ENCODE measurements around the gene SMIM15. TPM values are rescaled to one million over a fixed set of nuclear protein-coding genes. Genes with fewer than 3 reads are reported as not detected.

Gene SMIM15
- total RNA-seq, 2 experiments from 2014 or later, result 46.2 to 50.5 TPM

GRCh38 chr5:61142391-61142790 is 19.9 kb downstream of the SMIM15 start:
- ATAC-seq (ENCODE audit: low read depth) (no peak), DNase-seq (no peak)
- no peaks in the 10 kb centered on the region for H3K27me3 Mint-ChIP-seq
- H3K36me3 Mint-ChIP-seq, result peaks cover 9% of the 10 kb centered on the region
- no peaks in the 10 kb centered on the region for H3K4me1 Mint-ChIP-seq
- H3K4me3 Mint-ChIP-seq, result no peak overlapping the region
- peaks cover 8% of the 10 kb centered on the region for H3K9me3 Mint-ChIP-seq
- H3K27ac Mint-ChIP-seq, result no peak overlapping the region
- POLR2A ChIA-PET, result no interaction called here

- no peaks in the 10 kb centered on the region for H3K4me1 Mint-ChIP-seq
- ATAC-seq (ENCODE audit: low read depth) (no peak), DNase-seq (no peak)
- H3K27ac Mint-ChIP-seq, result no peak overlapping the region
- H3K4me3 Mint-ChIP-seq, result no peak overlapping the region
- peaks cover 8% of the 10 kb centered on the region for H3K9me3 Mint-ChIP-seq
- POLR2A ChIA-PET, result no interaction called here
- H3K36me3 Mint-ChIP-seq, result peaks cover 9% of the 10 kb centered on the region
- H3K27me3 Mint-ChIP-seq, result no peaks in the 10 kb centered on the region
Observed at GRCh38 chr5:61141801-61142200, 20.5 kb downstream of the SMIM15 start.

GRCh38 chr5:61139931-61140330 is 22.3 kb downstream of the SMIM15 start:
- DNase-seq, result no peak
- no peak overlapping the region for H3K27ac Mint-ChIP-seq
- no peak for ATAC-seq (ENCODE audit: low read depth)
- POLR2A ChIA-PET, result no interaction called here
- no peaks in the 10 kb centered on the region for H3K27me3 Mint-ChIP-seq
- no peaks in the 10 kb centered on the region for H3K4me1 Mint-ChIP-seq
- peaks cover 2% of the 10 kb centered on the region for H3K36me3 Mint-ChIP-seq
- no peak overlapping the region for H3K4me3 Mint-ChIP-seq
- H3K9me3 Mint-ChIP-seq, result no peaks in the 10 kb centered on the region

GRCh38 chr5:61139094-61139873 is 23.0 kb downstream of the SMIM15 start:
- Mint-ChIP-seq H3K4me3 (no peak overlapping the region), H3K4me1 (no peaks in the 10 kb centered on the region), H3K9me3 (no peaks in the 10 kb centered on the region), H3K27ac (no peak overlapping the region), H3K36me3 (peaks cover 2% of the 10 kb centered on the region), H3K27me3 (no peaks in the 10 kb centered on the region)
- DNase-seq (no peak), ATAC-seq (ENCODE audit: low read depth) (no peak)
- POLR2A ChIA-PET, result no interaction called here

- H3K27ac Mint-ChIP-seq, result no peak overlapping the region
- no peaks in the 10 kb centered on the region for H3K9me3 Mint-ChIP-seq
- no peak overlapping the region for H3K4me3 Mint-ChIP-seq
- H3K4me1 Mint-ChIP-seq, result no peaks in the 10 kb centered on the region
- no peaks in the 10 kb centered on the region for H3K27me3 Mint-ChIP-seq
- DNase-seq (no peak), ATAC-seq (ENCODE audit: low read depth) (no peak)
- H3K36me3 Mint-ChIP-seq, result peaks cover 3% of the 10 kb centered on the region
- POLR2A ChIA-PET, result no interaction called here
Observed at GRCh38 chr5:61137835-61138234, 24.4 kb downstream of the SMIM15 start.

- ATAC-seq (ENCODE audit: low read depth), result no peak
- Mint-ChIP-seq H3K9me3 (peaks cover 2% of the 10 kb centered on the region), H3K4me3 (no peak overlapping the region), H3K36me3 (peaks cover 1% of the 10 kb centered on the region), H3K27ac (no peak overlapping the region), H3K4me1 (no peaks in the 10 kb centered on the region), H3K27me3 (no peaks in the 10 kb centered on the region)
- DNase-seq, result no peak
- POLR2A ChIA-PET, result no interaction called here
Observed at GRCh38 chr5:61132559-61132958, 29.7 kb downstream of the SMIM15 start.

DNA sequence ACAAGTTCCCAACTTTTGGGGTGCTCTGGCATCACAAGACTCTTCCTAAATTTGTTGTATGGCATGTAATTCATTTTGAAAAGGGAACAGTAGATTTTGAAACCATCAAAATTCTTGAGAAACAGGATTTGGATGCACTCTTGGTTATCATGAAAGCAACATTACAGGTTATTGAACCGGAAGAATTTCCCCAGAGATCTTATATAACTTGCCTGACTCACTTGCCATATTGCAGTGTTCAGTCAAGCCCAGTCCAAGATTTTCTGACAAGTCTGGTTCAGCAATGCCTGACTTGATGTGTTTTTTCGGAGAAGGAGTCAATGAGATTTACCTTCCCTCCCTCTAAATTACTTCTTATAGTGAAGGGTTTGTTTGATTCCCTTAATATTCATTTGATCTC is 32.0 kb downstream of the SMIM15 start:
- Mint-ChIP-seq H3K4me1 (no peaks in the 10 kb centered on the region), H3K36me3 (peaks cover 3% of the 10 kb centered on the region), H3K27me3 (no peaks in the 10 kb centered on the region), H3K27ac (no peak overlapping the region), H3K9me3 (peaks cover 4% of the 10 kb centered on the region), H3K4me3 (no peak overlapping the region)
- DNase-seq (no peak), ATAC-seq (ENCODE audit: low read depth) (no peak)
- POLR2A ChIA-PET, result no interaction called here

DNA sequence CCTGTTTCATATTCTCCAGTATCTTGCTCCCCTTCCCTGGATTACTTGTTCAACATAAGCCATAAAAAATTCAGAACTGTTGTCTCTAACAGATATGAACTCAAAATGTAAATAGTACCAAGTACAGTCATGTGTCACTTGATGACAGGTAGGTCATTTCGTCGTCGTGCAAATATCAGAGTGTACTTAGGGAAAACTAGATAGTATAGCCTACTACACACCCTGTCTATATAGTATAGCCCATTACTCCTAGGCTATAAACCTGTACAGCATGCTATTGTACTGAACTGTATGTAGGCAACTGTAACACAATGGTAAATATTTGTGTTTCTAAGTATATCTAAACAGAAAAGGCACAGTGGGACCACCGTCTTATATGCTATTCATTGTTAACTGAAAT is 39.1 kb downstream of the SMIM15 start:
- ATAC-seq (ENCODE audit: low read depth) (no peak), DNase-seq (no peak)
- H3K36me3 Mint-ChIP-seq, result peaks cover 3% of the 10 kb centered on the region
- POLR2A ChIA-PET, result no interaction called here
- H3K4me3 Mint-ChIP-seq, result no peak overlapping the region
- no peaks in the 10 kb centered on the region for H3K27me3 Mint-ChIP-seq
- H3K9me3 Mint-ChIP-seq, result peaks cover 4% of the 10 kb centered on the region
- H3K4me1 Mint-ChIP-seq, result no peaks in the 10 kb centered on the region
- H3K27ac Mint-ChIP-seq, result no peak overlapping the region

DNA sequence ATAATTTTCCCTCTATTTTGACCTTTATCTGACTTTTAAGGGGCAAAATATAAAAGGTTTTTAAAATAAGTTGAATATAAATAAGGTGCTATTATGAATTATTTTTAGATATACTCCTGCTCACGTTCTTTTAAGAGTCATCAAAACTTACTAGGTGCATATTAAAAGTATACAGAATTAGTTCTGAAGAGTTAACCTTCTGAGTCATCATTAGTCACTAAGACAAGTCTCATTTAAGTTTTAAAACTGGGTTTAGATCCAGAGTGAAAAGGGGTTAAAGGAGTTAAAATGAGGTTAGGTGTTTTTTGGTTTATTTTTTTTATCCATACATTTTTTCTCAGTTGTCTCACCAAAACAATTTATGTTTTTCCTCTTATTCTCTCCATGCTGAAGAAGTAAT is 41.7 kb downstream of the SMIM15 start:
- H3K27ac Mint-ChIP-seq, result no peak overlapping the region
- H3K4me1 Mint-ChIP-seq, result no peaks in the 10 kb centered on the region
- ATAC-seq (ENCODE audit: low read depth) (no peak), DNase-seq (no peak)
- peaks cover 1% of the 10 kb centered on the region for H3K36me3 Mint-ChIP-seq
- no peak overlapping the region for H3K4me3 Mint-ChIP-seq
- H3K9me3 Mint-ChIP-seq, result peaks cover 3% of the 10 kb centered on the region
- H3K27me3 Mint-ChIP-seq, result no peaks in the 10 kb centered on the region
- POLR2A ChIA-PET, result no interaction called here

DNA sequence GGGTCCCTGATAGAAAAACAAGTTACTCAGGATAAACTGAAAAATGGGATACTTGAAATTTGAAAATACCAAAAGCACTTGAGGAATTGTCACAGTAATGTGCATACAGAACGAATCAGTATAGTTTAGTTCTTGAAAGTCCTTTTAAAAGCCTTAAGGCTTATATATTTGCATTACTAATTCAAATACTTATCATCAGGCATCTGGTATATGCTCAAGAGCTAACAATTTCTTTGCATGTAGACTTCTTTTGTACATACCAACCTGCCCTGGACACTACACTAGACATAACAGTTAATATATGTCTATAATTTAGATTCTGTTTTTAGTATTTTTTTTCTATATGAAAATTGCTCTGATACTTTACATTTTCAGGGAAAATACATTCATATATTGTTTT is 43.2 kb downstream of the SMIM15 start:
- Mint-ChIP-seq H3K4me1 (no peaks in the 10 kb centered on the region), H3K4me3 (no peak overlapping the region), H3K27me3 (no peaks in the 10 kb centered on the region), H3K27ac (no peak overlapping the region), H3K9me3 (peaks cover 2% of the 10 kb centered on the region), H3K36me3 (peaks cover 4% of the 10 kb centered on the region)
- ATAC-seq (ENCODE audit: low read depth) (no peak), DNase-seq (no peak)
- POLR2A ChIA-PET, result no interaction called here

DNA sequence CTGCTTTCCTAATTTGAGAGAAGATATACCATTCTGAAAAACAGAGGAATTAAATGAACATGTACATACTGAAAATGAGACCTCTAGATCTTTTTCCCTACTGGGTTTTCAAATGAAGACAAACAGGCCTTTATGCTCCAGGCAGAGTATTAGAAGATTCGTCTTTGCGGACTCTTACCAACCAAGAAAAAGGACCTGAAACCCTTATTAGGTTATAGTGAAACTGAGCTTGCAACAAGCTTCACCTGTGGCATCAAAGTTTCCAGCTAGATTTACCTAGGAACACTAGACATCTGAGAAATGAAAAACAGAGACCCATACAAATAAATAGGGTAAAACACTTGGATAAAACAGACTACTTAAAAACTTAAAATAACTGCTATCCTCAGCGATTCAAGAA is 46.3 kb downstream of the SMIM15 start:
- Mint-ChIP-seq H3K36me3 (peaks cover 14% of the 10 kb centered on the region), H3K27me3 (no peaks in the 10 kb centered on the region), H3K9me3 (peaks cover 13% of the 10 kb centered on the region), H3K4me3 (no peak overlapping the region), H3K27ac (no peak overlapping the region), H3K4me1 (no peaks in the 10 kb centered on the region)
- DNase-seq, result no peak
- POLR2A ChIA-PET, result no interaction called here
- ATAC-seq (ENCODE audit: low read depth), result no peak

DNA sequence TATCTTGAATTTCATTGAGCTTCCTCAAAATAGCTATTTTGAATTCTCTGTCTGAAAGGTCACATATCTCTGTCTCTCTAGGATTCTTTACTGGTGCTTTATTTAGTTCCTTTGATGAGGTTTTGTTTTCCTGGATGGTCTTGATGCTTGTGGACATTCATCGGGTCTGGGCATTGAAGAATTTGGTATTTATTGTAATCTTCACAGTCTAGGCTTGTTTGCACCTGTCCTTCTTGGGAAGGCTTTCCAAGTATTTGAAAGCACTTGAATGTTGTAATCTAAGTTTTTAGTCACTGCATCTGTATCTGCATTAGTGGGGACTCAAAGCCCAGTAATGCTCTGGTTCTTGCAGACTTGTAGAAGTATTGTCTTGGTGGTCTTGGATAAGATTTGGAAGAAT is 47.8 kb downstream of the SMIM15 start:
- Mint-ChIP-seq H3K27ac (no peak overlapping the region), H3K36me3 (peaks cover 15% of the 10 kb centered on the region), H3K4me1 (no peaks in the 10 kb centered on the region), H3K27me3 (no peaks in the 10 kb centered on the region), H3K4me3 (no peak overlapping the region), H3K9me3 (peaks cover 16% of the 10 kb centered on the region)
- DNase-seq (no peak), ATAC-seq (ENCODE audit: low read depth) (no peak)
- POLR2A ChIA-PET, result no interaction called here

Data from activated naive CD8-positive, alpha-beta T cell treated with anti-CD3 and anti-CD28 coated beads, Interleukin-2, amount 10 ng/mL, durations not matched to agents 7 days and 5 days (primary cell).